SK-N-SH (cell line): ENCODE data around the gene SGPL1. TPM values are rescaled to one million over a fixed set of nuclear protein-coding genes. Genes with fewer than 3 reads are reported as not detected.

ENCODE experiments used
- CTCF ChIA-PET: fragments of 300-600, 350-600 bp; formaldehyde crosslinking; extraction: SDS; loops from one replicate; lab custom pipeline; 2021; lab: Yijun Ruan, JAX
- POLR2A ChIA-PET: fragments of 350-600 bp; sonication (Branson Sonifier 250); formaldehyde crosslinking; extraction: SDS; loops from one replicate; lab custom pipeline; 2020; ENCODE audit warnings: antibody characterized with exemption, inconsistent platforms; lab: Yijun Ruan, JAX
- DNase-seq: peaks from one replicate; pipeline ENCODE4 v3.0.0; 2012
- H2AFZ ChIP-seq: fragments of 200-600 bp; sonication (generic); 2 replicates; pipeline ENCODE4 v1.8.1; 2016; ENCODE audit warnings: antibody characterized with exemption, mild to moderate bottlenecking, low read depth
- H3F3A ChIP-seq: fragments of 200-600 bp; sonication (generic); replicated peaks from 2 replicates; pipeline ENCODE3; 2016; ENCODE audit warnings: antibody characterized with exemption, mild to moderate bottlenecking; ENCODE audit not compliant: insufficient read depth
- H3K27ac ChIP-seq, 2 experiments: fragments of 200-500 bp in 1 of 2; fragments of 200-600 bp in 1 of 2; sonication (Bioruptor generic) in 1 of 2; sonication (generic), shearing (Covaris generic) in 1 of 2; 2 replicates each; pipeline versions ENCODE4 v1.5.1 to v1.6.1; 2014 to 2016; ENCODE audit warnings: low read depth in 2 of 2, inconsistent platforms in 1 of 2, low read length in 1 of 2, mild to moderate bottlenecking in 1 of 2, mixed read lengths in 1 of 2
- H3K27me3 ChIP-seq: fragments of 200-600 bp; sonication (generic), shearing (Covaris generic); 2 replicates; pipeline ENCODE4 v1.6.1; 2016; ENCODE audit warnings: mixed run types; ENCODE audit not compliant: insufficient read depth
- H3K36me3 ChIP-seq, 2 experiments: fragments of 200-500 bp in 1 of 2; fragments of 200-600 bp in 1 of 2; sonication (Bioruptor generic) in 1 of 2; sonication (generic) in 1 of 2; replicated peaks in 1 of 2; 2 replicates each; pipeline versions ENCODE3 to v1.5.1; 2014 to 2016; ENCODE audit warnings: low read length in 1 of 2, mild to moderate bottlenecking in 1 of 2; ENCODE audit not compliant: insufficient read depth in 2 of 2, control insufficient read depth in 1 of 2
- H3K4me1 ChIP-seq, 2 experiments: fragments of 200-500 bp in 1 of 2; fragments of 200-600 bp in 1 of 2; sonication (Bioruptor generic) in 1 of 2; sonication (generic), shearing (Covaris generic) in 1 of 2; 2 replicates each; pipeline versions ENCODE4 v1.5.1 to v1.6.1; 2014 to 2016; ENCODE audit warnings: low read depth in 1 of 2, low read length in 1 of 2, mixed run types in 1 of 2; ENCODE audit not compliant: insufficient read depth in 2 of 2, control insufficient read depth in 1 of 2
- H3K4me2 ChIP-seq: fragments of 200-600 bp; sonication (generic), shearing (Covaris generic); 2 replicates; pipeline ENCODE4 v1.6.1; 2017; ENCODE audit warnings: mixed run types
- H3K4me3 ChIP-seq, 2 experiments: fragments of 200-500 bp in 1 of 2; fragments of 200-600 bp in 1 of 2; sonication (Bioruptor generic) in 1 of 2; sonication (generic), shearing (Covaris generic) in 1 of 2; 2 replicates each; pipeline versions ENCODE4 v1.5.1 to v1.8.1; 2014 to 2016; ENCODE audit warnings: low read depth in 2 of 2, inconsistent platforms in 1 of 2, low read length in 1 of 2, mild to moderate bottlenecking in 1 of 2, mixed read lengths in 1 of 2, moderate library complexity in 1 of 2
- H3K79me2 ChIP-seq: fragments of 200-600 bp; sonication (generic); 2 replicates; pipeline ENCODE4 v1.8.1; 2017; ENCODE audit warnings: mild to moderate bottlenecking; ENCODE audit not compliant: insufficient read depth
- H3K9ac ChIP-seq: fragments of 200-600 bp; sonication (generic); 2 replicates; pipeline ENCODE4 v1.6.1; 2017; ENCODE audit warnings: mixed run types
- H3K9me2 ChIP-seq: fragments of 200-600 bp; sonication (generic); 2 replicates; pipeline ENCODE4 v1.6.1; 2017; ENCODE audit warnings: mixed run types
- H3K9me3 ChIP-seq: fragments of 200-600 bp; sonication (generic); 2 replicates; pipeline ENCODE4 v1.6.1; 2017; ENCODE audit warnings: mixed run types, mild to moderate bottlenecking, moderate library complexity
- H4K20me1 ChIP-seq: fragments of 200-600 bp; sonication (generic); 2 replicates; pipeline ENCODE4 v1.6.1; 2017; ENCODE audit warnings: mild to moderate bottlenecking, mixed run types; ENCODE audit not compliant: insufficient read depth
- EZH2phosphoT487 ChIP-seq: fragments of 200-600 bp; sonication (generic); IDR thresholded peaks from 2 replicates; pipeline ENCODE4 v1.6.1; 2017; ENCODE audit warnings: low read depth, mixed run types, mild to moderate bottlenecking, antibody characterized with exemption, moderate library complexity, borderline replicate concordance
- FOXJ3 ChIP-seq: sonication (generic); formaldehyde crosslinking; IDR thresholded peaks from 2 replicates; pipeline ENCODE4 v1.5.1; 2020; ENCODE audit warnings: mild to moderate bottlenecking, missing genetic modification reagents
- MAX ChIP-seq: IDR thresholded peaks from 2 replicates; pipeline ENCODE4 v1.4.0; 2012; ENCODE audit warnings: low read depth
- NFIC ChIP-seq: IDR thresholded peaks from 2 replicates; pipeline ENCODE4 v1.4.0; 2012; ENCODE audit warnings: borderline replicate concordance
- NRF1 ChIP-seq: IDR thresholded peaks from 2 replicates; pipeline ENCODE4 v1.6.1; 2012; ENCODE audit warnings: low read depth, mild to moderate bottlenecking, low read length
- RAD21 ChIP-seq: IDR thresholded peaks from 2 replicates; pipeline ENCODE4 v1.6.1; 2012; ENCODE audit warnings: mild to moderate bottlenecking, low read length
- RCOR1 ChIP-seq: fragments of 150-350 bp; IDR thresholded peaks from 2 replicates; pipeline ENCODE4 v1.6.1; 2017; ENCODE audit warnings: antibody characterized with exemption, low read length
- RXRA ChIP-seq: IDR thresholded peaks from 2 replicates; pipeline ENCODE4 v1.4.0; 2012; ENCODE audit warnings: low read depth, mild to moderate bottlenecking, borderline replicate concordance
- SIN3A ChIP-seq: IDR thresholded peaks from 2 replicates; pipeline ENCODE4 v1.6.1; 2012; ENCODE audit warnings: low read depth, mild to moderate bottlenecking, low read length, moderate library complexity, borderline replicate concordance
- SMC3 ChIP-seq: IDR thresholded peaks from 2 replicates; pipeline ENCODE4 v1.6.1; 2012; ENCODE audit warnings: low read depth, low read length, improper control_type of control experiment
- USF2 ChIP-seq: fragments of 150-350 bp; IDR thresholded peaks from 2 replicates; pipeline ENCODE4 v1.6.1; 2017; ENCODE audit warnings: antibody characterized with exemption, low read length, low read depth, borderline replicate concordance
- YY1 ChIP-seq: IDR thresholded peaks from 2 replicates; pipeline ENCODE4 v1.4.0; 2012; ENCODE audit warnings: low read depth, mild to moderate bottlenecking
- WGBS: methylation state at CpG from one replicate; pipeline ENCODE4 v1.1.6; 2017; ENCODE audit warnings: low lambda C conversion rate; 5-methylcytosine and 5-hydroxymethylcytosine counted together
- polyA plus RNA-seq, 3 experiments: library from polyadenylated mRNA; depleted of rRNA; stranded (reverse); fragments of >200 nt; gene quantifications; 2 replicates each; pipeline ENCODE4 v1.2.3, GENCODE V29; 2012
- TF ChIP-seq, protein P1 (sequence below): IDR thresholded peaks from 2 replicates; pipeline ENCODE4 v1.4.0; 2012; ENCODE audit warnings: low read depth, borderline replicate concordance
- TF ChIP-seq, protein P2 (sequence below): fragments of 150-350 bp; IDR thresholded peaks from 2 replicates; pipeline ENCODE4 v1.6.1; 2016; ENCODE audit warnings: mild to moderate bottlenecking, low read depth, low read length
- TF ChIP-seq, protein P3 (sequence below): IDR thresholded peaks from 2 replicates; pipeline ENCODE4; 2012

SGPL1 gene
- polyA plus RNA-seq, 1 of the 3 experiments (the other 2 are of a cell fraction), result 11.8 TPM

- H3K36me3 ChIP-seq, result no peaks in the 10 kb centered on the region
- no peaks in the 10 kb centered on the region for H3K9me3 ChIP-seq
- no peaks in the 10 kb centered on the region for H3K79me2 ChIP-seq
- ChIA-PET CTCF (interaction anchor here (1.4 to 5.8 kb wide), 2 partner anchors 17 to 302 kb away, joined by 7 to 35 read pairs; no protein-coding TSS in a partner anchor), POLR2A (no interaction called here)
- TF ChIP-seq SMC3 (no peak), NRF1 (no peak), SIN3A (no peak), FOXJ3 (no peak), RXRA (no peak)
- H3K4me2 ChIP-seq, result no peak overlapping the region
- H3K9ac ChIP-seq, result no peak overlapping the region
- H4K20me1 ChIP-seq, result no peaks in the 10 kb centered on the region
- no peak overlapping the region for H3K4me3 ChIP-seq
- no peaks in the 10 kb centered on the region for H3K27me3 ChIP-seq
- WGBS, result 64% methylated on average over 15 of the region's 16 CpGs
- no peaks in the 10 kb centered on the region for H3K9me2 ChIP-seq
- H3F3A ChIP-seq, result no peaks in the 10 kb centered on the region
- H2AFZ ChIP-seq, result no peak overlapping the region
- H3K4me1 ChIP-seq, result peaks cover 0 to 8% of the 10 kb centered on the region in 2 experiments; a peak in 1 of 4 replicates
- peak; percentile 23 for DNase-seq
- H3K27ac ChIP-seq, result no peak overlapping the region
Observed at GRCh38 chr10:70907637-70908405, 92.1 kb downstream of the SGPL1 start.

GRCh38 chr10:70908406-70909296 is 92.9 kb downstream of the SGPL1 start:
- Histone ChIP-seq H2AFZ (no peak overlapping the region), H3K9ac (no peak overlapping the region), H3K4me3 (no peak overlapping the region), H3K36me3 (no peaks in the 10 kb centered on the region), H3K27me3 (no peaks in the 10 kb centered on the region), H3F3A (no peaks in the 10 kb centered on the region), H3K9me3 (no peaks in the 10 kb centered on the region), H3K4me2 (no peak overlapping the region), H3K9me2 (no peaks in the 10 kb centered on the region), H3K79me2 (no peaks in the 10 kb centered on the region), H3K4me1 (peaks cover 0 to 7% of the 10 kb centered on the region in 2 experiments; a peak in 1 of 4 replicates), H4K20me1 (no peaks in the 10 kb centered on the region), H3K27ac (no peak overlapping the region)
- peak; percentile 12 for DNase-seq
- WGBS, result 70% methylated on average over 12 of the region's 12 CpGs
- CTCF ChIA-PET, result interaction anchor here (1.4 kb wide), 1 partner anchor 17 kb away, joined by 7 read pairs; no protein-coding TSS in a partner anchor
- POLR2A ChIA-PET, result no interaction called here
- TF ChIP-seq FOXJ3, result no peak
- TF ChIP-seq, protein P1, sequence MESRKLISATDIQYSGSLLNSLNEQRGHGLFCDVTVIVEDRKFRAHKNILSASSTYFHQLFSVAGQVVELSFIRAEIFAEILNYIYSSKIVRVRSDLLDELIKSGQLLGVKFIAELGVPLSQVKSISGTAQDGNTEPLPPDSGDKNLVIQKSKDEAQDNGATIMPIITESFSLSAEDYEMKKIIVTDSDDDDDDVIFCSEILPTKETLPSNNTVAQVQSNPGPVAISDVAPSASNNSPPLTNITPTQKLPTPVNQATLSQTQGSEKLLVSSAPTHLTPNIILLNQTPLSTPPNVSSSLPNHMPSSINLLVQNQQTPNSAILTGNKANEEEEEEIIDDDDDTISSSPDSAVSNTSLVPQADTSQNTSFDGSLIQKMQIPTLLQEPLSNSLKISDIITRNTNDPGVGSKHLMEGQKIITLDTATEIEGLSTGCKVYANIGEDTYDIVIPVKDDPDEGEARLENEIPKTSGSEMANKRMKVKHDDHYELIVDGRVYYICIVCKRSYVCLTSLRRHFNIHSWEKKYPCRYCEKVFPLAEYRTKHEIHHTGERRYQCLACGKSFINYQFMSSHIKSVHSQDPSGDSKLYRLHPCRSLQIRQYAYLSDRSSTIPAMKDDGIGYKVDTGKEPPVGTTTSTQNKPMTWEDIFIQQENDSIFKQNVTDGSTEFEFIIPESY, result no peak
- no peak for TF ChIP-seq RXRA
- no peak for TF ChIP-seq NFIC
- TF ChIP-seq MAX, result no peak
- TF ChIP-seq, protein P2, sequence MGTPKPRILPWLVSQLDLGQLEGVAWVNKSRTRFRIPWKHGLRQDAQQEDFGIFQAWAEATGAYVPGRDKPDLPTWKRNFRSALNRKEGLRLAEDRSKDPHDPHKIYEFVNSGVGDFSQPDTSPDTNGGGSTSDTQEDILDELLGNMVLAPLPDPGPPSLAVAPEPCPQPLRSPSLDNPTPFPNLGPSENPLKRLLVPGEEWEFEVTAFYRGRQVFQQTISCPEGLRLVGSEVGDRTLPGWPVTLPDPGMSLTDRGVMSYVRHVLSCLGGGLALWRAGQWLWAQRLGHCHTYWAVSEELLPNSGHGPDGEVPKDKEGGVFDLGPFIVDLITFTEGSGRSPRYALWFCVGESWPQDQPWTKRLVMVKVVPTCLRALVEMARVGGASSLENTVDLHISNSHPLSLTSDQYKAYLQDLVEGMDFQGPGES, result no peak
- TF ChIP-seq NRF1, result no peak
- TF ChIP-seq, protein P3, sequence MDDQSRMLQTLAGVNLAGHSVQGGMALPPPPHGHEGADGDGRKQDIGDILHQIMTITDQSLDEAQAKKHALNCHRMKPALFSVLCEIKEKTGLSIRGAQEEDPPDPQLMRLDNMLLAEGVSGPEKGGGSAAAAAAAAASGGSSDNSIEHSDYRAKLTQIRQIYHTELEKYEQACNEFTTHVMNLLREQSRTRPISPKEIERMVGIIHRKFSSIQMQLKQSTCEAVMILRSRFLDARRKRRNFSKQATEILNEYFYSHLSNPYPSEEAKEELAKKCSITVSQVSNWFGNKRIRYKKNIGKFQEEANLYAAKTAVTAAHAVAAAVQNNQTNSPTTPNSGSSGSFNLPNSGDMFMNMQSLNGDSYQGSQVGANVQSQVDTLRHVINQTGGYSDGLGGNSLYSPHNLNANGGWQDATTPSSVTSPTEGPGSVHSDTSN, result no peak
- TF ChIP-seq RCOR1, result no peak
- no peak for TF ChIP-seq USF2
- TF ChIP-seq EZH2phosphoT487, result no peak
- no peak for TF ChIP-seq YY1
- no peak for TF ChIP-seq RAD21
